Transverse colon (tissue), 3 donors: ENCODE results near the gene DECR2.

Experiments used
- EP300 ChIP-seq: sonication (generic); formaldehyde crosslinking; IDR thresholded peaks from one replicate; pipeline ENCODE4 v1.6.1; 2017; ENCODE audit warnings: antibody characterized with exemption, low read depth
- TF ChIP-seq, protein P1 (sequence below), 5 experiments: fragments of 200-600 bp in 3 of 5; fragments of 450-650 bp in 2 of 5; sonication (generic) in 3 of 5; IDR thresholded peaks; 1 replicate in 2 of 5; 2 replicates in 3 of 5; pipeline ENCODE4 v1.5.1; 2016 to 2017; ENCODE audit warnings: antibody characterized with exemption in 5 of 5, inconsistent platforms in 3 of 5, mild to moderate bottlenecking in 2 of 5, moderate library complexity in 1 of 5

- no peak for TF ChIP-seq EP300
- TF ChIP-seq, protein P1, sequence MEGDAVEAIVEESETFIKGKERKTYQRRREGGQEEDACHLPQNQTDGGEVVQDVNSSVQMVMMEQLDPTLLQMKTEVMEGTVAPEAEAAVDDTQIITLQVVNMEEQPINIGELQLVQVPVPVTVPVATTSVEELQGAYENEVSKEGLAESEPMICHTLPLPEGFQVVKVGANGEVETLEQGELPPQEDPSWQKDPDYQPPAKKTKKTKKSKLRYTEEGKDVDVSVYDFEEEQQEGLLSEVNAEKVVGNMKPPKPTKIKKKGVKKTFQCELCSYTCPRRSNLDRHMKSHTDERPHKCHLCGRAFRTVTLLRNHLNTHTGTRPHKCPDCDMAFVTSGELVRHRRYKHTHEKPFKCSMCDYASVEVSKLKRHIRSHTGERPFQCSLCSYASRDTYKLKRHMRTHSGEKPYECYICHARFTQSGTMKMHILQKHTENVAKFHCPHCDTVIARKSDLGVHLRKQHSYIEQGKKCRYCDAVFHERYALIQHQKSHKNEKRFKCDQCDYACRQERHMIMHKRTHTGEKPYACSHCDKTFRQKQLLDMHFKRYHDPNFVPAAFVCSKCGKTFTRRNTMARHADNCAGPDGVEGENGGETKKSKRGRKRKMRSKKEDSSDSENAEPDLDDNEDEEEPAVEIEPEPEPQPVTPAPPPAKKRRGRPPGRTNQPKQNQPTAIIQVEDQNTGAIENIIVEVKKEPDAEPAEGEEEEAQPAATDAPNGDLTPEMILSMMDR (IDR thresholded peaks at IDR 0.05), result no peak
These were observed 49.3 kb downstream of the DECR2 start for GRCh38 chr16:450785-451512.
